Measurements from ENCODE around the gene INO80.

The INO80 gene

GRCh38 chr15:41019174-41019573 is 96.9 kb downstream of the INO80 start:
- H3K36me3 Mint-ChIP-seq, result peaks cover 19% of the 10 kb centered on the region

GRCh38 chr15:41018534-41018933 is 97.5 kb downstream of the INO80 start:
- ATAC-seq (ENCODE audit: low read depth) (no peak), DNase-seq (ENCODE audit: low spot score in 2 of 2) (no peak)
- no peaks in the 10 kb centered on the region for H3K9me3 Mint-ChIP-seq
- peak overlapping the region; percentile 76 for H3K27ac Mint-ChIP-seq
- H3K4me3 Mint-ChIP-seq, result no peak overlapping the region
- peaks cover 21% of the 10 kb centered on the region for H3K36me3 Mint-ChIP-seq
- H3K4me1 Mint-ChIP-seq, result peaks cover 17% of the 10 kb centered on the region
- H3K27me3 Mint-ChIP-seq, result no peaks in the 10 kb centered on the region

More at GRCh38 chr15:41019174-41019573, 96.9 kb downstream of the INO80 start:
- Mint-ChIP-seq H3K4me1 (peaks cover 15% of the 10 kb centered on the region), H3K27ac (no peak overlapping the region), H3K9me3 (no peaks in the 10 kb centered on the region), H3K27me3 (no peaks in the 10 kb centered on the region), H3K4me3 (no peak overlapping the region)
- ATAC-seq (ENCODE audit: low read depth), result no peak
- DNase-seq (ENCODE audit: low spot score in 2 of 2), result no peak

- DNase-seq (ENCODE audit: low spot score in 2 of 2) (no peak), ATAC-seq (ENCODE audit: low read depth) (no peak)
- no peak overlapping the region for H3K4me3 Mint-ChIP-seq
- H3K27ac Mint-ChIP-seq, result peak overlapping the region; percentile 65
- no peaks in the 10 kb centered on the region for H3K9me3 Mint-ChIP-seq
- H3K27me3 Mint-ChIP-seq, result no peaks in the 10 kb centered on the region
- H3K4me1 Mint-ChIP-seq, result peaks cover 17% of the 10 kb centered on the region
- peaks cover 22% of the 10 kb centered on the region for H3K36me3 Mint-ChIP-seq
Measured at GRCh38 chr15:41017066-41017735, 98.9 kb downstream of the INO80 start.

GRCh38 chr15:41013691-41014414 is 102.2 kb downstream of the INO80 start:
- peak in 1 of 2 donors; percentile 2 for DNase-seq (ENCODE audit: low spot score in 2 of 2)
- Mint-ChIP-seq H3K4me3 (no peak overlapping the region), H3K36me3 (peaks cover 21% of the 10 kb centered on the region), H3K27me3 (no peaks in the 10 kb centered on the region), H3K4me1 (peaks cover 16% of the 10 kb centered on the region), H3K9me3 (no peaks in the 10 kb centered on the region), H3K27ac (peak overlapping the region; percentile 79)
- peak; percentile 64 for ATAC-seq (ENCODE audit: low read depth)

GRCh38 chr15:41011055-41011815 is 104.8 kb downstream of the INO80 start:
- Mint-ChIP-seq H3K36me3 (peaks cover 21% of the 10 kb centered on the region), H3K27me3 (no peaks in the 10 kb centered on the region), H3K27ac (no peak overlapping the region), H3K4me3 (no peak overlapping the region), H3K4me1 (peaks cover 10% of the 10 kb centered on the region), H3K9me3 (no peaks in the 10 kb centered on the region)
- no peak for DNase-seq (ENCODE audit: low spot score in 2 of 2)
- no peak for ATAC-seq (ENCODE audit: low read depth)

- ATAC-seq (ENCODE audit: low read depth), result no peak
Measured at GRCh38 chr15:41010345-41010744, 105.7 kb downstream of the INO80 start.

GRCh38 chr15:41006479-41006878 is 109.6 kb downstream of the INO80 start:
- Mint-ChIP-seq H3K27ac (no peak overlapping the region), H3K4me1 (no peaks in the 10 kb centered on the region), H3K9me3 (no peaks in the 10 kb centered on the region), H3K4me3 (no peak overlapping the region), H3K36me3 (peaks cover 20% of the 10 kb centered on the region), H3K27me3 (no peaks in the 10 kb centered on the region)
- ATAC-seq (ENCODE audit: low read depth), result no peak
- DNase-seq (ENCODE audit: low spot score in 2 of 2), result no peak

More at GRCh38 chr15:41010345-41010744, 105.7 kb downstream of the INO80 start:
- Mint-ChIP-seq H3K4me3 (no peak overlapping the region), H3K4me1 (peaks cover 10% of the 10 kb centered on the region), H3K27me3 (no peaks in the 10 kb centered on the region), H3K9me3 (no peaks in the 10 kb centered on the region), H3K36me3 (peaks cover 22% of the 10 kb centered on the region), H3K27ac (no peak overlapping the region)
- no peak for DNase-seq (ENCODE audit: low spot score in 2 of 2)

GRCh38 chr15:41004490-41004889 is 111.6 kb downstream of the INO80 start:
- DNase-seq (ENCODE audit: low spot score in 2 of 2) (no peak), ATAC-seq (ENCODE audit: low read depth) (no peak)
- Mint-ChIP-seq H3K27ac (no peak overlapping the region), H3K9me3 (no peaks in the 10 kb centered on the region), H3K36me3 (peaks cover 25% of the 10 kb centered on the region), H3K4me3 (no peak overlapping the region), H3K4me1 (no peaks in the 10 kb centered on the region), H3K27me3 (no peaks in the 10 kb centered on the region)

- Mint-ChIP-seq H3K27me3 (no peaks in the 10 kb centered on the region), H3K4me1 (no peaks in the 10 kb centered on the region), H3K4me3 (no peak overlapping the region), H3K9me3 (no peaks in the 10 kb centered on the region), H3K36me3 (peaks cover 23% of the 10 kb centered on the region), H3K27ac (peak overlapping the region; percentile 14)
- ATAC-seq (ENCODE audit: low read depth), result no peak
- DNase-seq (ENCODE audit: low spot score in 2 of 2), result no peak
Measured at GRCh38 chr15:41001524-41002214, 114.4 kb downstream of the INO80 start.

- no peaks in the 10 kb centered on the region for H3K4me1 Mint-ChIP-seq
- no peak overlapping the region for H3K4me3 Mint-ChIP-seq
- peaks cover 27% of the 10 kb centered on the region for H3K36me3 Mint-ChIP-seq
- no peaks in the 10 kb centered on the region for H3K27me3 Mint-ChIP-seq
- H3K27ac Mint-ChIP-seq, result no peak overlapping the region
- DNase-seq (ENCODE audit: low spot score in 2 of 2) (no peak), ATAC-seq (ENCODE audit: low read depth) (no peak)
- H3K9me3 Mint-ChIP-seq, result no peaks in the 10 kb centered on the region
Measured at GRCh38 chr15:40999190-40999589, 116.9 kb downstream of the INO80 start.

GRCh38 chr15:40995656-40996055 is 120.4 kb downstream of the INO80 start:
- Mint-ChIP-seq H3K27me3 (no peaks in the 10 kb centered on the region), H3K4me1 (no peaks in the 10 kb centered on the region), H3K27ac (no peak overlapping the region), H3K4me3 (no peak overlapping the region), H3K9me3 (no peaks in the 10 kb centered on the region), H3K36me3 (peaks cover 33% of the 10 kb centered on the region)
- ATAC-seq (ENCODE audit: low read depth), result no peak
- DNase-seq (ENCODE audit: low spot score in 2 of 2), result no peak

GRCh38 chr15:40992825-40993224 is 123.3 kb downstream of the INO80 start:
- no peak for ATAC-seq (ENCODE audit: low read depth)
- no peak for DNase-seq (ENCODE audit: low spot score in 2 of 2)
- H3K27me3 Mint-ChIP-seq, result no peaks in the 10 kb centered on the region
- peaks cover 43% of the 10 kb centered on the region for H3K36me3 Mint-ChIP-seq
- no peak overlapping the region for H3K27ac Mint-ChIP-seq
- H3K4me1 Mint-ChIP-seq, result no peaks in the 10 kb centered on the region
- H3K9me3 Mint-ChIP-seq, result no peaks in the 10 kb centered on the region
- H3K4me3 Mint-ChIP-seq, result no peak overlapping the region

- H3K9me3 Mint-ChIP-seq, result no peaks in the 10 kb centered on the region
- no peaks in the 10 kb centered on the region for H3K27me3 Mint-ChIP-seq
- H3K4me3 Mint-ChIP-seq, result no peak overlapping the region
- ATAC-seq (ENCODE audit: low read depth) (no peak), DNase-seq (ENCODE audit: low spot score in 2 of 2) (no peak)
- no peaks in the 10 kb centered on the region for H3K4me1 Mint-ChIP-seq
- H3K27ac Mint-ChIP-seq, result no peak overlapping the region
- H3K36me3 Mint-ChIP-seq, result peaks cover 46% of the 10 kb centered on the region
Measured at GRCh38 chr15:40992241-40992741, 123.8 kb downstream of the INO80 start.
